GM19043 (cell line): ENCODE results near the gene OR13C2.

Experiments used
- ATAC-seq: cut with Tn5 transposase; IDR thresholded peaks from one replicate; pipeline ENCODE4 v1.9.1; 2021; ENCODE audit warnings: low read depth; ENCODE audit not compliant: unreplicated experiment

OR13C2 gene

DNA sequence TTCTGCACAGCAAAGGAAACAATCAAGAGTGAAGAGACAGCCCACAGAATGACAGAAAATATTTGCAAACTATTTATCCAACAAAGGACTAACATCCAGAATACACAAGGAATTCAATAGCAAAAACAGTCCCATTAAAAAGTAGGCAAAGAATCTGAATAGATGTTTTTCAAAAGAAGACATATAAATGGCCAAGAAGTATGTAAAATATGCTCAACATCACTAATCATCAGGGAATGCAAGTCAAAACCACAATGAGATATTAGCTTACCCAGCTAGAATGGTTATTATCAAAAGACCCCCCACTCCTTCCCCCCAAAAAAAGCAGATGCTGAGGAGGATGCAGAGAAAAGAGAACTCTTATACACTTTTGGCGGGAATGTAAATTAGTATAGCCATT, 49.9 kb downstream of the OR13C2 start:
- no peak for ATAC-seq
